Transverse colon (tissue), 4 donors: Measurements from ENCODE around the gene SREK1IP1.

ENCODE experiments used
- POLR2A ChIP-seq: fragments of 450-650 bp; IDR thresholded peaks from one replicate; pipeline ENCODE4 v1.6.1; 2016; ENCODE audit warnings: antibody characterized with exemption, mild to moderate bottlenecking, moderate library complexity
- POLR2AphosphoS5 ChIP-seq, 3 donors: sonication (generic); formaldehyde crosslinking; IDR thresholded peaks; one replicate each; pipeline ENCODE4 v1.6.1; 2016; ENCODE audit warnings: antibody characterized with exemption in 3 of 3
- TF ChIP-seq, protein P1 (sequence below), 5 experiments: fragments of 200-600 bp in 3 of 5; fragments of 450-650 bp in 2 of 5; sonication (generic) in 3 of 5; IDR thresholded peaks; 1 replicate in 2 of 5; 2 replicates in 3 of 5; pipeline ENCODE4 v1.5.1; 2016 to 2017; ENCODE audit warnings: antibody characterized with exemption in 5 of 5, inconsistent platforms in 3 of 5, mild to moderate bottlenecking in 2 of 5, moderate library complexity in 1 of 5

- no peak for TF ChIP-seq POLR2AphosphoS5 (IDR thresholded peaks at IDR 0.05)
- TF ChIP-seq POLR2A = no peak
- TF ChIP-seq, protein P1, sequence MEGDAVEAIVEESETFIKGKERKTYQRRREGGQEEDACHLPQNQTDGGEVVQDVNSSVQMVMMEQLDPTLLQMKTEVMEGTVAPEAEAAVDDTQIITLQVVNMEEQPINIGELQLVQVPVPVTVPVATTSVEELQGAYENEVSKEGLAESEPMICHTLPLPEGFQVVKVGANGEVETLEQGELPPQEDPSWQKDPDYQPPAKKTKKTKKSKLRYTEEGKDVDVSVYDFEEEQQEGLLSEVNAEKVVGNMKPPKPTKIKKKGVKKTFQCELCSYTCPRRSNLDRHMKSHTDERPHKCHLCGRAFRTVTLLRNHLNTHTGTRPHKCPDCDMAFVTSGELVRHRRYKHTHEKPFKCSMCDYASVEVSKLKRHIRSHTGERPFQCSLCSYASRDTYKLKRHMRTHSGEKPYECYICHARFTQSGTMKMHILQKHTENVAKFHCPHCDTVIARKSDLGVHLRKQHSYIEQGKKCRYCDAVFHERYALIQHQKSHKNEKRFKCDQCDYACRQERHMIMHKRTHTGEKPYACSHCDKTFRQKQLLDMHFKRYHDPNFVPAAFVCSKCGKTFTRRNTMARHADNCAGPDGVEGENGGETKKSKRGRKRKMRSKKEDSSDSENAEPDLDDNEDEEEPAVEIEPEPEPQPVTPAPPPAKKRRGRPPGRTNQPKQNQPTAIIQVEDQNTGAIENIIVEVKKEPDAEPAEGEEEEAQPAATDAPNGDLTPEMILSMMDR (IDR thresholded peaks at IDR 0.05) = no peak
These were observed 1.6 kb downstream of the SREK1IP1 start for GRCh38 chr5:64766941-64767340.
